Measurements from ENCODE around the gene VWA8.
"Not testable (repeated sequence)": the region's sequence is repeated elsewhere in the genome, so short reads cannot be mapped to it uniquely, and the experiment has no call there.

Gene VWA8

GRCh38 chr13:41961466-41961760 is 504 bp upstream of the VWA8 start:
- no peaks in the 10 kb centered on the region for H3K36me3 ChIP-seq (ENCODE audit: control insufficient read depth, insufficient read depth, low read length)
- no peaks in the 10 kb centered on the region for H3K9me3 ChIP-seq (ENCODE audit: control insufficient read depth, insufficient read depth, low read length)
- peak overlapping the region; percentile 96 for H3K9ac ChIP-seq (ENCODE audit: low read depth, low read length)
- peaks cover 8% of the 10 kb centered on the region for H3K4me1 ChIP-seq (ENCODE audit: control insufficient read depth, insufficient read depth, low read length)
- H3K4me3 ChIP-seq (ENCODE audit: low read depth, low read length) = peak overlapping the region; percentile 91
- no peaks in the 10 kb centered on the region for H3K27me3 ChIP-seq (ENCODE audit: control insufficient read depth, insufficient read depth, low read length)

GRCh38 chr13:41960211-41960636 is 685 bp downstream of the VWA8 start:
- H3K36me3 ChIP-seq (ENCODE audit: control insufficient read depth, insufficient read depth, low read length) = no peaks in the 10 kb centered on the region
- no peaks in the 10 kb centered on the region for H3K27me3 ChIP-seq (ENCODE audit: control insufficient read depth, insufficient read depth, low read length)
- peak overlapping the region; percentile 96 for H3K9ac ChIP-seq (ENCODE audit: low read depth, low read length)
- peak overlapping the region; percentile 91 for H3K4me3 ChIP-seq (ENCODE audit: low read depth, low read length)
- no peaks in the 10 kb centered on the region for H3K9me3 ChIP-seq (ENCODE audit: control insufficient read depth, insufficient read depth, low read length)
- peaks cover 8% of the 10 kb centered on the region for H3K4me1 ChIP-seq (ENCODE audit: control insufficient read depth, insufficient read depth, low read length)

GRCh38 chr13:41956272-41956671 is 4.6 kb downstream of the VWA8 start:
- no peaks in the 10 kb centered on the region for H3K9me3 ChIP-seq (ENCODE audit: control insufficient read depth, insufficient read depth, low read length)
- peaks cover 3% of the 10 kb centered on the region for H3K4me1 ChIP-seq (ENCODE audit: control insufficient read depth, insufficient read depth, low read length)
- H3K4me3 ChIP-seq (ENCODE audit: low read depth, low read length) = no peak overlapping the region
- H3K36me3 ChIP-seq (ENCODE audit: control insufficient read depth, insufficient read depth, low read length) = no peaks in the 10 kb centered on the region
- H3K9ac ChIP-seq (ENCODE audit: low read depth, low read length) = no peak overlapping the region
- no peaks in the 10 kb centered on the region for H3K27me3 ChIP-seq (ENCODE audit: control insufficient read depth, insufficient read depth, low read length)

GRCh38 chr13:41955605-41956004 is 5.3 kb downstream of the VWA8 start:
- Histone ChIP-seq H3K36me3 (ENCODE audit: control insufficient read depth, insufficient read depth, low read length) (no peaks in the 10 kb centered on the region), H3K4me3 (ENCODE audit: low read depth, low read length) (no peak overlapping the region), H3K9ac (ENCODE audit: low read depth, low read length) (no peak overlapping the region), H3K27me3 (ENCODE audit: control insufficient read depth, insufficient read depth, low read length) (no peaks in the 10 kb centered on the region), H3K4me1 (ENCODE audit: control insufficient read depth, insufficient read depth, low read length) (peaks cover 3% of the 10 kb centered on the region), H3K9me3 (ENCODE audit: control insufficient read depth, insufficient read depth, low read length) (no peaks in the 10 kb centered on the region)

- H3K9ac ChIP-seq (ENCODE audit: low read depth, low read length) = no peak overlapping the region
- H3K36me3 ChIP-seq (ENCODE audit: control insufficient read depth, insufficient read depth, low read length) = no peaks in the 10 kb centered on the region
- no peaks in the 10 kb centered on the region for H3K27me3 ChIP-seq (ENCODE audit: control insufficient read depth, insufficient read depth, low read length)
- H3K9me3 ChIP-seq (ENCODE audit: control insufficient read depth, insufficient read depth, low read length) = no peaks in the 10 kb centered on the region
- no peak overlapping the region for H3K4me3 ChIP-seq (ENCODE audit: low read depth, low read length)
- H3K4me1 ChIP-seq (ENCODE audit: control insufficient read depth, insufficient read depth, low read length) = no peaks in the 10 kb centered on the region
Observed at GRCh38 chr13:41954226-41954625, 6.7 kb downstream of the VWA8 start.

GRCh38 chr13:41952749-41953148 is 8.2 kb downstream of the VWA8 start:
- Histone ChIP-seq H3K9ac (ENCODE audit: low read depth, low read length) (no peak overlapping the region), H3K36me3 (ENCODE audit: control insufficient read depth, insufficient read depth, low read length) (no peaks in the 10 kb centered on the region), H3K4me3 (ENCODE audit: low read depth, low read length) (no peak overlapping the region), H3K4me1 (ENCODE audit: control insufficient read depth, insufficient read depth, low read length) (no peaks in the 10 kb centered on the region), H3K9me3 (ENCODE audit: control insufficient read depth, insufficient read depth, low read length) (no peaks in the 10 kb centered on the region), H3K27me3 (ENCODE audit: control insufficient read depth, insufficient read depth, low read length) (no peaks in the 10 kb centered on the region)

- not testable (repeated sequence) for H3K4me3 ChIP-seq (ENCODE audit: low read depth, low read length); H3K36me3 ChIP-seq (ENCODE audit: control insufficient read depth, insufficient read depth, low read length); H3K9me3 ChIP-seq (ENCODE audit: control insufficient read depth, insufficient read depth, low read length); H3K27me3 ChIP-seq (ENCODE audit: control insufficient read depth, insufficient read depth, low read length); H3K4me1 ChIP-seq (ENCODE audit: control insufficient read depth, insufficient read depth, low read length); H3K9ac ChIP-seq (ENCODE audit: low read depth, low read length)
Observed at GRCh38 chr13:41949104-41949503, 11.8 kb downstream of the VWA8 start.

GRCh38 chr13:41945926-41946325 is 15.0 kb downstream of the VWA8 start:
- H3K4me3 ChIP-seq (ENCODE audit: low read depth, low read length) = no peak overlapping the region

GRCh38 chr13:41944635-41945397 is 16.1 kb downstream of the VWA8 start:
- Histone ChIP-seq H3K9me3 (ENCODE audit: control insufficient read depth, insufficient read depth, low read length) (no peaks in the 10 kb centered on the region), H3K36me3 (ENCODE audit: control insufficient read depth, insufficient read depth, low read length) (no peaks in the 10 kb centered on the region), H3K4me1 (ENCODE audit: control insufficient read depth, insufficient read depth, low read length) (peaks cover 4% of the 10 kb centered on the region), H3K9ac (ENCODE audit: low read depth, low read length) (no peak overlapping the region), H3K4me3 (ENCODE audit: low read depth, low read length) (no peak overlapping the region), H3K27me3 (ENCODE audit: control insufficient read depth, insufficient read depth, low read length) (no peaks in the 10 kb centered on the region)

More at GRCh38 chr13:41945926-41946325, 15.0 kb downstream of the VWA8 start:
- no peak overlapping the region for H3K9ac ChIP-seq (ENCODE audit: low read depth, low read length)
- peaks cover 4% of the 10 kb centered on the region for H3K4me1 ChIP-seq (ENCODE audit: control insufficient read depth, insufficient read depth, low read length)
- H3K9me3 ChIP-seq (ENCODE audit: control insufficient read depth, insufficient read depth, low read length) = no peaks in the 10 kb centered on the region
- no peaks in the 10 kb centered on the region for H3K36me3 ChIP-seq (ENCODE audit: control insufficient read depth, insufficient read depth, low read length)
- no peaks in the 10 kb centered on the region for H3K27me3 ChIP-seq (ENCODE audit: control insufficient read depth, insufficient read depth, low read length)

GRCh38 chr13:41944229-41944628 is 16.7 kb downstream of the VWA8 start:
- H3K4me1 ChIP-seq (ENCODE audit: control insufficient read depth, insufficient read depth, low read length) = peaks cover 4% of the 10 kb centered on the region
- no peaks in the 10 kb centered on the region for H3K27me3 ChIP-seq (ENCODE audit: control insufficient read depth, insufficient read depth, low read length)
- no peaks in the 10 kb centered on the region for H3K36me3 ChIP-seq (ENCODE audit: control insufficient read depth, insufficient read depth, low read length)
- no peaks in the 10 kb centered on the region for H3K9me3 ChIP-seq (ENCODE audit: control insufficient read depth, insufficient read depth, low read length)
- no peak overlapping the region for H3K9ac ChIP-seq (ENCODE audit: low read depth, low read length)
- no peak overlapping the region for H3K4me3 ChIP-seq (ENCODE audit: low read depth, low read length)

- Histone ChIP-seq H3K4me3 (ENCODE audit: low read depth, low read length) (no peak overlapping the region), H3K9me3 (ENCODE audit: control insufficient read depth, insufficient read depth, low read length) (no peaks in the 10 kb centered on the region), H3K36me3 (ENCODE audit: control insufficient read depth, insufficient read depth, low read length) (no peaks in the 10 kb centered on the region), H3K4me1 (ENCODE audit: control insufficient read depth, insufficient read depth, low read length) (peaks cover 4% of the 10 kb centered on the region), H3K9ac (ENCODE audit: low read depth, low read length) (no peak overlapping the region), H3K27me3 (ENCODE audit: control insufficient read depth, insufficient read depth, low read length) (no peaks in the 10 kb centered on the region)
Observed at GRCh38 chr13:41942462-41943094, 18.3 kb downstream of the VWA8 start.

GRCh38 chr13:41941174-41941573 is 19.7 kb downstream of the VWA8 start:
- no peaks in the 10 kb centered on the region for H3K9me3 ChIP-seq (ENCODE audit: control insufficient read depth, insufficient read depth, low read length)
- no peaks in the 10 kb centered on the region for H3K36me3 ChIP-seq (ENCODE audit: control insufficient read depth, insufficient read depth, low read length)
- no peak overlapping the region for H3K4me3 ChIP-seq (ENCODE audit: low read depth, low read length)
- H3K9ac ChIP-seq (ENCODE audit: low read depth, low read length) = no peak overlapping the region
- no peaks in the 10 kb centered on the region for H3K27me3 ChIP-seq (ENCODE audit: control insufficient read depth, insufficient read depth, low read length)
- H3K4me1 ChIP-seq (ENCODE audit: control insufficient read depth, insufficient read depth, low read length) = peaks cover 4% of the 10 kb centered on the region

All from iPS-15b (cell line).